GM12878 (cell line): ENCODE data around the gene ELMOD3. TPM values are rescaled to one million over a fixed set of nuclear protein-coding genes. Genes with fewer than 3 reads are reported as not detected.

Experiments
- ATAC-seq: fragments of 200-7000 bp; cut with Tn5 transposase; 3 replicates; pipeline ENCODE4 v1.9.1; 2020; ENCODE audit warnings: mild to moderate bottlenecking, moderate library complexity
- BruUV-seq: library from RNA; stranded (reverse); fragments of 400-500 nt; replicated peaks from 2 replicates; lab custom pipeline; 2021; lab: Mats Ljungman, UMichigan
- CTCF ChIA-PET: fragments of 300-600 bp; sonication (Branson Sonifier 250); formaldehyde crosslinking; extraction: SDS; loops from one replicate; lab custom pipeline; 2021; ENCODE audit warnings: inconsistent platforms; lab: Yijun Ruan, JAX
- POLR2A ChIA-PET: fragments of 350-600 bp; formaldehyde crosslinking; extraction: SDS; loops from one replicate; lab custom pipeline; 2021; ENCODE audit warnings: inconsistent platforms; lab: Charles Lee
- RAD21 ChIA-PET: fragments of 300-600 bp; sonication (Branson Sonifier 250); formaldehyde crosslinking; loops from one replicate; lab custom pipeline; 2023; ENCODE audit warnings: antibody characterized with exemption; ENCODE audit not compliant: unreplicated experiment; lab: Charles Lee
- SMC1A ChIA-PET: fragments of 300-600 bp; sonication (Branson Sonifier 250); formaldehyde crosslinking; loops from one replicate; lab custom pipeline; 2023; ENCODE audit not compliant: unreplicated experiment, uncharacterized antibody; lab: Charles Lee
- DNase-seq: peaks from one replicate; pipeline ENCODE4 v3.0.0-alpha.2; 2011; ENCODE audit warnings: low read depth, low spot score
- FAIRE-seq: peaks from 3 replicates; lab custom pipeline; 2011; peaks lifted over from hg19 to GRCh38; lab: Jason Lieb, UNC
- H2AFZ ChIP-seq: 2 replicates; pipeline ENCODE4 v1.6.0; 2011; ENCODE audit warnings: low read depth, low read length, control low read depth; ENCODE audit not compliant: control insufficient read depth
- H3K27ac ChIP-seq: 2 replicates; pipeline ENCODE4 v1.5.1; 2011; ENCODE audit warnings: control low read depth; ENCODE audit not compliant: control insufficient read depth, insufficient read depth
- H3K27me3 ChIP-seq, 2 experiments: replicated peaks in 1 of 2; 2 replicates each; pipeline versions ENCODE4 v1.6.0 to v1.6.1; 2011; ENCODE audit warnings: low read length in 1 of 2; ENCODE audit not compliant: control insufficient read depth in 2 of 2, insufficient read depth in 2 of 2
- H3K36me3 ChIP-seq, 2 experiments: 2 replicates each; pipeline ENCODE4 v1.5.1; 2011; ENCODE audit warnings: low read length in 1 of 2; ENCODE audit not compliant: control insufficient read depth in 2 of 2, insufficient read depth in 2 of 2
- H3K4me1 ChIP-seq: 2 replicates; pipeline ENCODE4 v1.6.1; 2011; ENCODE audit warnings: mild to moderate bottlenecking, low read length, moderate library complexity, mixed read lengths; ENCODE audit not compliant: control insufficient read depth, insufficient read depth
- H3K4me2 ChIP-seq: 2 replicates; pipeline ENCODE4 v1.6.0; 2011; ENCODE audit warnings: control low read depth; ENCODE audit not compliant: control insufficient read depth, insufficient read depth
- H3K4me3 ChIP-seq: fragments of 200-600 bp; sonication (generic); 2 replicates; pipeline ENCODE4 v1.5.1; 2016
- H3K79me2 ChIP-seq: 2 replicates; pipeline ENCODE4 v1.6.0; 2011; ENCODE audit warnings: low read length; ENCODE audit not compliant: control insufficient read depth, insufficient read depth
- H3K9ac ChIP-seq: 2 replicates; pipeline ENCODE4 v1.8.0; 2011; ENCODE audit warnings: low read length, control low read depth, mixed read lengths; ENCODE audit not compliant: control insufficient read depth, insufficient read depth
- H3K9me3 ChIP-seq: replicated peaks from 3 replicates; pipeline ENCODE4 v1.5.1; 2011; ENCODE audit warnings: mild to moderate bottlenecking, low read length; ENCODE audit not compliant: control insufficient read depth, insufficient read depth
- H4K20me1 ChIP-seq: 2 replicates; pipeline ENCODE4 v1.6.0; 2011; ENCODE audit not compliant: control insufficient read depth, insufficient read depth
- CHD2 ChIP-seq: IDR thresholded peaks from 2 replicates; pipeline ENCODE4 v1.6.1; 2011; ENCODE audit warnings: low read depth, low read length, improper control_type of control experiment, borderline replicate concordance
- KLF5 ChIP-seq: fragments of 450-650 bp; IDR thresholded peaks from 2 replicates; pipeline ENCODE4 v1.6.1; 2014; ENCODE audit warnings: mild to moderate bottlenecking; ENCODE audit not compliant: partially characterized antibody
- RELA ChIP-seq: fragments of 450-650 bp; IDR thresholded peaks from 2 replicates; pipeline ENCODE4 v1.8.0; 2014; ENCODE audit warnings: borderline replicate concordance; ENCODE audit not compliant: partially characterized antibody
- RELB ChIP-seq: fragments of 450-650 bp; IDR thresholded peaks from 2 replicates; pipeline ENCODE4 v1.6.1; 2017; ENCODE audit warnings: low read depth, mild to moderate bottlenecking, moderate library complexity
- SIX5 ChIP-seq: IDR thresholded peaks from 2 replicates; pipeline ENCODE4 v1.6.1; 2011; ENCODE audit warnings: mild to moderate bottlenecking, low read depth, low read length, moderate library complexity; ENCODE audit not compliant: severe bottlenecking
- SUPT20H ChIP-seq: IDR thresholded peaks from 2 replicates; pipeline ENCODE4 v1.6.1; 2011; ENCODE audit warnings: low read depth, mild to moderate bottlenecking, low read length, moderate library complexity, borderline replicate concordance; ENCODE audit not compliant: control insufficient read depth
- WRNIP1 ChIP-seq: IDR thresholded peaks from 2 replicates; pipeline ENCODE4 v1.6.1; 2011; ENCODE audit warnings: low read depth, low read length, improper control_type of control experiment, borderline replicate concordance
- ZBTB40 ChIP-seq: fragments of 450-650 bp; IDR thresholded peaks from 2 replicates; pipeline ENCODE4 v1.6.1; 2016; ENCODE audit warnings: mild to moderate bottlenecking, moderate library complexity, borderline replicate concordance
- ZNF622 ChIP-seq: fragments of 450-650 bp; IDR thresholded peaks from 2 replicates; pipeline ENCODE4 v1.6.1; 2017; ENCODE audit warnings: mild to moderate bottlenecking, inconsistent platforms
- WGBS: methylation state at CpG from one replicate; pipeline ENCODE4 v1.1.6; 2016; ENCODE audit warnings: low lambda C conversion rate; ENCODE audit not compliant: insufficient replicate concordance, insufficient coverage; ENCODE audit errors: missing lambda C conversion rate; 5-methylcytosine and 5-hydroxymethylcytosine counted together
- in situ Hi-C: fragments of 300-500 bp; cut with MboI; formaldehyde crosslinking; loops from 9 replicates; pipeline ENCODE4 v1.14.3; 2018; ENCODE audit warnings: mixed read lengths
- intact Hi-C: fragments of 100-400 bp; cut with micrococcal nuclease; formaldehyde crosslinking; loops from one replicate; pipeline ENCODE4 v1.14.2; 2022; ENCODE audit not compliant: unreplicated experiment
- polyA plus RNA-seq, 11 experiments: library from polyadenylated mRNA; depleted of rRNA in 4 of 11; unstranded in 6 of 11; stranded (reverse) in 5 of 11; fragments of >200 nt; fragmentation: Nextera tagmentation in 4 of 11; fragmentation: Illumina TruSeq in 1 of 11; extraction: Ambion mirVana in 4 of 11; extraction: Trizol in 1 of 11; gene quantifications; 1 replicate in 1 of 11; 2 replicates in 10 of 11; pipeline versions ENCODE4 v1.2.1 to v1.2.3, GENCODE V29; 2011 to 2016; ENCODE audit warnings: inconsistent platforms in 2 of 11, missing spikeins in 2 of 11, low read depth in 1 of 11
- total RNA-seq, 4 experiments: library from RNA; depleted of rRNA in 3 of 4; stranded (reverse); fragments of >200 nt in 3 of 4; fragmentation: Illumina TruSeq in 1 of 4; extraction: Trizol in 1 of 4; gene quantifications; 2 replicates each; pipeline versions ENCODE4 v1.2.1 to v1.2.3, GENCODE V29; 2013 to 2021

Gene ELMOD3
- total and polyA plus RNA-seq, 10 of the 15 experiments (the other 5 are each of a cell fraction or from before 2014, with no cell fraction given) = 1.2 to 19.1 (median 12.5) TPM

GRCh38 chr2:85422072-85422457 is 67.5 kb downstream of the ELMOD3 start:
- RAD21 ChIA-PET = interaction anchor here (1.2 to 4.5 kb wide), 3 partner anchors 119 to 134 kb away, joined by 4 to 179 read pairs (median 4); no protein-coding TSS in a partner anchor
- DNase-seq (no peak), FAIRE-seq (no peak), ATAC-seq (no peak)
- H3K4me2 ChIP-seq = no peak overlapping the region
- H3K79me2 ChIP-seq = peaks cover 4% of the 10 kb centered on the region
- intact Hi-C loops (loop anchor here (5.0 to 10.0 kb wide), 2 partner anchors 285 to 393 kb away; no protein-coding TSS in a partner anchor), in situ Hi-C loops (loop anchor here (5.0 kb wide), 1 partner anchor 135 kb away; no protein-coding TSS in a partner anchor)
- no peaks in the 10 kb centered on the region for H3K36me3 ChIP-seq
- no peak for TF ChIP-seq KLF5
- TF ChIP-seq RELB = no peak
- H2AFZ ChIP-seq = no peak overlapping the region
- POLR2A ChIA-PET = interaction anchor here (1.1 kb wide), 4 partner anchors 116 to 129 kb away, joined by 3 read pairs; no protein-coding TSS in a partner anchor
- no peak overlapping the region for H3K4me3 ChIP-seq
- BruUV-seq = no TSS peak
- H3K9ac ChIP-seq = no peak overlapping the region
- no peaks in the 10 kb centered on the region for H3K27me3 ChIP-seq
- CTCF ChIA-PET = interaction anchor here (0.7 to 6.7 kb wide), 9 partner anchors 15 to 284 kb away, joined by 3 to 336 read pairs (median 23); partner anchors contain the start of genes GGCX and MAT2A
- H3K4me1 ChIP-seq = peaks cover 8% of the 10 kb centered on the region
- SMC1A ChIA-PET = interaction anchor here (1.3 to 7.8 kb wide), 6 partner anchors 117 to 215 kb away, joined by 3 to 201 read pairs (median 14); partner anchors contain the start of genes MAT2A and RNF181
- H3K9me3 ChIP-seq = no peaks in the 10 kb centered on the region
- H3K27ac ChIP-seq = no peak overlapping the region
- 17% methylated on average over 2 of the region's 2 CpGs for WGBS
- H4K20me1 ChIP-seq = no peaks in the 10 kb centered on the region

- in situ Hi-C loops (loop anchor here (5.0 kb wide), 1 partner anchor 134 kb away; no protein-coding TSS in a partner anchor), intact Hi-C loops (loop anchor here (5.0 to 10.0 kb wide), 2 partner anchors 284 to 391 kb away; no protein-coding TSS in a partner anchor)
- H3K4me1 ChIP-seq = peaks cover 8% of the 10 kb centered on the region
- 68% methylated on average over 5 of the region's 5 CpGs for WGBS
- ATAC-seq (no peak), FAIRE-seq (no peak), DNase-seq (no peak)
- RAD21 ChIA-PET = interaction anchor here (1.2 to 3.3 kb wide), 2 partner anchors 126 to 128 kb away, joined by 3 to 13 read pairs; no protein-coding TSS in a partner anchor
- H3K4me3 ChIP-seq = no peak overlapping the region
- H3K4me2 ChIP-seq = no peak overlapping the region
- no peak overlapping the region for H3K9ac ChIP-seq
- POLR2A ChIA-PET = no interaction called here
- H3K27ac ChIP-seq = no peak overlapping the region
- CTCF ChIA-PET = interaction anchor here (6.7 kb wide), 1 partner anchor 129 kb away, joined by 336 read pairs; no protein-coding TSS in a partner anchor
- no TSS peak for BruUV-seq
- no peaks in the 10 kb centered on the region for H3K27me3 ChIP-seq
- no peaks in the 10 kb centered on the region for H4K20me1 ChIP-seq
- SMC1A ChIA-PET = interaction anchor here (1.0 to 7.8 kb wide), 2 partner anchors 15 to 127 kb away, joined by 3 to 201 read pairs; no protein-coding TSS in a partner anchor
- H3K9me3 ChIP-seq = no peaks in the 10 kb centered on the region
- peaks cover 4% of the 10 kb centered on the region for H3K79me2 ChIP-seq
- H2AFZ ChIP-seq = no peak overlapping the region
- H3K36me3 ChIP-seq = no peaks in the 10 kb centered on the region
- TF ChIP-seq SIX5 (no peak), WRNIP1 (no peak), SUPT20H (no peak), ZNF622 (no peak), RELA (no peak), CHD2 (no peak), ZBTB40 (no peak)
These were observed 69.0 kb downstream of the ELMOD3 start for GRCh38 chr2:85423525-85423924.
